Activated CD4-positive, alpha-beta T cell treated with anti-CD3 and anti-CD28 coated beads, Interleukin-2, Interleukin-6, amounts not matched to agents 100 ng/mL and 50 ng/mL, durations not matched to agents 16 hours and 8 hours (primary cell): ENCODE data around the gene SNX30.
A peak's percentile ranks its signal among the peaks of the same experiment; 100 is the strongest.

Experiments
- DNase-seq: peaks from one replicate; pipeline ENCODE4 v3.0.0-alpha.2; 2020

SNX30 gene

DNA sequence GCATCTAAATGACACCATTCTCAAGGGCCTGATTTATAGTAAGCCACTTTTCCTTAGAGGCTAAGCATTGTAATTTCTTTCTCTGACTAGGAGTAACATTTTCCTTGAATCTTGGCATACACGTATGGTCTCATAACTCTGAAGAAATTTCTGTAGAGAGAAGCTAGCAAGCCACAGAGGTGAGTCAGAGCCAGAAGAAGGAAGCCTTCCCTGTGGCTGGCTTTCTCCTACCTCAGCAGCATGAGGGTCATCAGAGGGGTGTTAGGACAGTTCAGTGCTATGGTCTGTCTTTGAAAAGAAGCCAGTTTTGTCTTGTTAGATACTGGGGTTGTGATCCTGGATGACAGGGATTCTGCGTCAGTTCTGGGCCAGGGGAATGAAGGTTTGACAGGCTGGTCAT is 3.2 kb downstream of the SNX30 start:
- peak; percentile 49 for DNase-seq

DNA sequence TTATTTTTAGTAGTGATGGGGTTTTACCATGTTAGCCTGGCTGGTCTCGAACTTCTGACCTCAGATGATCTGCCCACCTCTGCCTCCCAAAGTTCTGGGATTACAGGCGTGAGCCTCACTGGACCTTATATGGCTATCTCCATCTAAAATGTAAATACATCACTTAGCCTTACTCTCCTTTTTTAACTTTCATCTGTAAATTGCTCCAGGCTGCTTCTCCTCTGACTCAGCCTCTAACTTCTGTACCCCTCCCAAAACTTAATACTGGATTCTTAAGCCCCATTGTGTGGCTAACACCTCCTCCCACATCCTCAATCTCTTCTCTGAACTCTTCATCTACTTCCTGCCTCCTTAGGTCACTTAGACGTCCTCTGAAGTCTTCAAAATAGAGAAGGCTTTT is 4.0 kb downstream of the SNX30 start:
- DNase-seq: peak; percentile 82

DNA sequence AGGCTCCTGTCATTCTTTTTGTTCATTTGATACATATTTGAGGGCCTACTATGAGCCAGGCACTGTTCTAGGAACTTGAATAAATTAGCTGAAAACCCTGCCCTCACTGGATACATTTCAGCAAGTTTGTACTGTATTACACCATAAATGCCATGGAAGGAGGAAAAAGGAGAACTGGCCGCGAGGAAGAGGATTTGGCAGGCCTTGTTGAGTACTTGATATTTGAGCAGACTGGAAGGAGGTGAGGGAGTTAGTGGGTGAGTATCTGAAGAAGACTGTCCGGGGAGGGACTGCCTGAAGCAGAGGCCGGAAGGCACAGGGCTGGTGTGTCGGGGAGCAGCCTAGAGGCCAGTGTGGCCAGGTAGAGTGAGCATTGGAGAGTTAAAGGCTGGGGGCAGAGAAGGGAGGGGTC is 4.5 kb downstream of the SNX30 start:
- DNase-seq: no peak

DNA sequence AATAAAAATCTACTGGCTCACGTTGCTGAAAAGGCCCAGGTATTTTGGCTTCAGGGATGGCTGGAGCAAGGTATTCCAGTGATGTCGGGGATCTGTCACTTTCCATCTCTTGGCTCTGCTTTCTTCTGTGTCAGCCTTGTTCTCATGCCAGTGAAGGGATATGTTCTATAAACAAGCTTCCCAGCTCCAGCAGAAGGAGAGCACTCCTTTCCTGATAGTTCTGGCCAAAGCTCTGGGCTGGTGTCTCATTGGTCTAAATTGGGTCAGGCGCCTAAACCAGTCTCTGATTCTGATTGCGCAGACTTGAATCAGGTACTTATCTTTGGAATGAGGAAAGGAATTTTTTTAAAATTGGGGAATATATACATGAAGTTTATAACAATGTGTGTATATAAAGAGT is 5.1 kb downstream of the SNX30 start:
- DNase-seq: no peak

DNA sequence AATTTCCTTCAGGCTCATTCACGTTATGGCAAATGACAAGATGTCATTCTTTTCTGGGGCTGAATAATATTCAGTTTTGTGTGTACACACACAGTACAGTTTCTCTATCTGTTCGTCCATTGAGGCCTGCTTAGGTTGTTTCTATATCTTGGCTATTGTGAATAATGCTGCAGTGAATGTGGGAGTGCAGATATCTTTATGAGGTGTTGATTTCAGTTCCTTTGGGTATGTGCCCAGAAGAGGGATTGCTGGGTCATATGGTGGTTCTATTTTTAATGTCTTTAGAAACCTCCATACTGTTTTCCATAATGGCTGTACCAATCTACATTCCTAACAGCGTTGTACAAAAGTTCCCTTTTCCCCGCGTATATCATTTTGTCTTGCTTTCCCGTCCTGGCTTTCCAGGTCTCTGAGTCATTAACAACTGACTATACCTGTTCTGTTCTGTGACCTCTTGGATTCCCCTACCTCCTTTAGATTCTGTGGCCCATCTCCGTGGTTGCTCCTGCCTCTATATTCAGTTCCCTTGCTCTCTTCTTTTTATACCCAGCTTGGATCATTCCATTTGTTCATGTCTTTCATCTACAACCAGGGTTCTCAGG is 6.8 kb downstream of the SNX30 start:
- DNase-seq: no peak

DNA sequence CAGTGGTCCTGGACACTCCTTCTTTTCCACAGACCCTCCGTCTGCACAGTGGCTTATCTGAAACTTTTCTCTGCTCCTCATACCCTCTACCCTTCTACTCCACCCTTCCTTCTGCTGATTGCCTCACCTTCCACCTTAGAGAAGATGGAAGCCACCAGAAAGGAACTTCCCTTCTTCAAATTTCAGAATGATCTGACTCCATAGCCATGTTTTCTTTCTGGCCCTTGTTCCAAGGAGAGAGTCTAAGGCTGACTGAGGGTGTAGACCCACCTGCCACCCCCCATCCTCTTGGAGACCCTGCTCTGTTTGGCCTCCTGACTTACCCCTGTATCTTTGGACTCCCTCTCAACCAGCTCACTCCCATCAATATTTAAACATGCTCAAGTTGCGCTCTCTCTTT is 7.4 kb downstream of the SNX30 start:
- DNase-seq: no peak

DNA sequence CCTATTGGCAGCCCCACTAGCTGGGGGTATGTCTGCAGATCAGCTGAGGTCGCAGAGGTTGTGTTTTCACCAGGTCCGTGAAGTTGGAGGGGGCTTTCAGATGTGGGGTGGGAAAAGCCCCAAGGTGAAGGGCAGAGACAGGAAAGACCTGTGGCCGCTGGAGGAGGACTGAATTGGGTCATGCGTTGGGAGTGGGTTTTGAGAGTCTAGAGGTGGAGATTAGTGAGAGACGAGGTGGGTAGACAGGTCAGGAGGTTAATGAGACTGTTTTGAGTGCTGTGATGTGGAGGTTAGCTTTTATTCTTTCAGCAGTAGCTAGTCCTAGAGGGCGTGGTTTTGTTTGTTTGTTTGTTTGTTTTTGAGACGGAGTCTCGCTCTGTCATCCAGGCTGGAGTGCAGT is 10.3 kb downstream of the SNX30 start:
- DNase-seq: no peak

DNA sequence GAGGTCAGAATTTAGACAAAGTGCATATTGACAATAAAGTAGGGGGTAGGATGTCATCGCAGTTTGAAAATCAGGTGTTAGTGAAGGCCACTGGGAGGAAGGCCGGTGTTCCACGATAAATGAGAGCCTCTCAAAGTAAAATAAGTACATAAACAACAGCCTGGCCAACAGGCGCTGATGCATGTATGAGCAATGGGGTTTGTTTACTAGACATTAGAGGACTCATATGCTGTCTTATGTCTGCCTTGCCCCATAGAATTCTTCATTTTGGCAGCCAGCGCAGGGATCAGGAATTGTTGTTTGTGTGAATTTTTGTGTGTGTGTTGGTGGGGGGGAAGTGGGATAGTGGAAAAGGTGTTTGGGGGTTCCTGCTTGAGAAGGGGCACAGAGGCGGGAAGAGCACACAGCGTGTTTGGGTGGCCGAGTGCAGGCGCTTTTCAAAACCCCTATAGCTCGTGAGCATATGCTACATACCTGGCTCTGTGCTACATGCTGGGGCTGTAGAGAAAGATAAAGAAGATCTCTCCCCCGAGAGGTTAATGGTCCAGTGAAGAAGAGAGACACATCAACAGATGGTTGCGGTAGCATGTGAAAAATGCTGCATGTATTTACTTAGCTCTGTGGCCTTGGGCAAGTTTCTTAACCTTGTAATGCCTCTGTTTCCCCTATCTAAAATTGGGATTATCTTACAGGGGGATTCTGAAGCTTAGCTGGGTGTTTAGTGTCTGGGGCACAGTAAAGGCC is 11.5 kb downstream of the SNX30 start:
- no peak for DNase-seq

DNA sequence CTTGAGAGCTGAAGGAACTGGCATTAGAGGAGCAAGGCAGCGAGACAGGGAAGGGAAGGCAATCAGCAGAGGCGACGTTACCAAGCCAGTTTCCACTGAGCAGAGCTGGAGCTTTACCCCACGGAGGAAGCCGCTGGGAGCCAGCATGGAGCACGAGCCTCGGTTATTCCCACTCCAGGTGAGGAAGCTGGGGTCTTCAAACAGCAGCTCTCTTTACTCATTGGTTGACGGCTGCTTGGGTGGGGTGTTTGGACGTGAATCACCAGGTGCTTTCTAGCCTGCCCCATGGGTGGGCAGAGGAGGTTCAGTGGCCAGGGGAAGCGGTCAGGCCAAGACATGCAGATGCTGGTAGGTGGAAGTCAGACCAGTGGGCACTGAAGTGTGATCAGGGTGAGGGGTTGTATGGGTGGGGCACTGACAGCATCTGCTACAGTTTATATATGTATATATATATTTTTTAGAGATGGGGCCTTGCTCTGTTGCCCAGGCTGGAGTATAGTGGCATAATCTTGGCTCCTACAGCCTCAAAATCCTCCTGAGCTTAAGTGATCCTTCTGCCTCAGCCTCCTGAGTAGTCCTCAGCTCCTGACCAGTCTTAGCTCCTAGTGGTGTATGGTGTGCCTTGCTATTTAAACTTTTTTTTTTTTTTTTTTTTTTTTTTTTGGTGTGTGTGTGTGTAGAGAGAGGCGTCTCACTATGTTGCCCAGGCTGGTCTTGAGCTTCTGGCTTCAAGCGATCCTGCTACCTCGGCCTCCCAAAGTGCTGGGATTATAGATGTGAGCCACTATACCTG is 12.4 kb downstream of the SNX30 start:
- no peak for DNase-seq

DNA sequence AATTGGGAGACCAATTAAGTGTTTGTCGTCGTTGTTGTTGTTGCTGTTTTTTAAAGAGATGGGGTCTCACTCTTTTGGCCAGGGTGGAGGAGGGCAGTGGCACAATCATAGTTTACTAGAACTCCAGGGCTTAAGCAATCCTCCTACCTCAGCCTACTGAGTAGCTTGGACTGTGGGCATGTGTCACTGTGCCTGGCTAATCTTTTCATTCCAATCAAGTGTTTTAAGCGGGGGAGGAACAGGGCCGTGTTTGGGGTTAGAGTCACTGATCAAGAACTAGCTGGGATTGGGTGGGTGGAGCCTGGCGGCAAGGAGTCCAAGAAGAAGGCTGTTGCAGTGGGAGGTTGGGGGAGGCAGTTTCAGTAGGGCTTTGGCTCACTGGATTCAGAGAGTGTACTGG is 13.8 kb downstream of the SNX30 start:
- no peak for DNase-seq

DNA sequence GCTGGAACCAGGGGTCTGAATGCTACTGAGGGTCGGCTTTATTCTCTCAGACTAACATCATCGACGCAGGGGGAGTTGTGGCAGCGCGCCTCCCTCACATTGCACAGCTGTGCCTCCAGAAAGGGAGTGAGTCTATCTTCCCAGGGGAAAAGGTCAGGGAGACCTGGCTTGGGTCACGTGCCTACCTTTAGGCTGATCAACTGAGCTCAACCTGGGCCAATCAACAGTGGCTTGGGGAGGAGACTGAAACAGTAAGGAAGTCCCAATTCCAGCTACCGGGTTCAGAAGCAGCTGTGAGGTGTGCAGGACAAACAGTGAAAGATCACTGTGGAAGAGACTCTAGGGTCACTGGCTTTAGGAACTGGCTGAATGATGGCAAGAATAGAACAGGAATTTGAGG is 14.3 kb downstream of the SNX30 start:
- no peak for DNase-seq

DNA sequence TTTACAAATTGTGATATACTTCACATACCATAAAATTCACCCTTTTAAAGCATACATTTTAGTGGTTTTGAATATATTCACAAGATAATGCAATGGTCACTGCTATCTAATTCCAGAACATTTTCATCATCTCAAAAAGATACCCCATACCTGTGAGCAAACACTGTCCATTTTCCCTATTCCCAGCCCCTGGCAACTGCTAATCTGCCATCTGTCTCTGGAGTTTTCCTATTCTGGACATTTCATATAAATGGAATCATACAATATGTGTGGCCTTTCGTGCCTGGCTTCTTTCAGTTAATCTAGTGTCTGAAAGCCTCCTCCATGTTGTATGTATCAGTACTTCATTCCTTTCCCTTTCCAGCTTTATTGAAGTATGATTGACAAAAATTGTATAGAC is 14.7 kb downstream of the SNX30 start:
- DNase-seq: no peak

DNA sequence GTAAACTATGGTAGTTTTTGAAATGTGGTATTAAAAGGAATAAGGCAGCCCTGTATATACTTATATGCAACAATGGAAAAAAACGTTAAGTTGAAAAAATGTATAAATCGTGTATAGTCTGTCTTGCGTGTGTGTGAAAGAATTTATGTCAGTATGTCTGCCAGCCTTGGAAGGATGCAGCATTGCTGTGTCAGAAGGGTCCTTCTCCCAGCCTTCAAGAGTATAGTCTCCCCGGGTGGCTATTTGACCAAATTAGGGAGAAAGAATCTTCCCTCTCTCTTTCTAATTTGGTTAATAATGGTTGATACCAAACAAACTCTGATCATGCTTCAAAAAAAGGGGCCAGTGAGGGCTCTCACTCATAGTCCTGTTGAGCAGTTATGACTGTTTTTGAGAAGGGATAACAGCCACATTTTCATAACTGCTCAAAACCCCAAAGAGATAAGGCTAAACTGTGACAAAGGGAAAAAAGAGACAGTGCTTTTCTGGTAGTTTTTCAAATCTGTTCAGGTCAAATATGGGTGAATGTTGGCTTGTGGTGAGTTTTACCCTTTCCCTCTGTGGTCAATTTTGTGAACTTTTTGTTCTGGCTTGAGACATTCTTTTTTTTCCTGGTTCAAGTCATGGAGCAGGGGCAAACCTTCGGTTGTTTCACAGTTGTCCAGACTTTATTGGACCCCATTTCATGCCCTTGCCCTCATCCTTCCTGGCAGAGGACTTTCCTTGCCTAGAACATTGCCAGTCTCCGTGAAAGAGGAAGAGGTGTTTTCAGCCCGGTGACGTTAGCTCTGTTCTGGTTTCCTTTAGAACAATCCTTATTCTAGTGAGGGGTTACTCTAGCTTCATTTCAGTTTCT is 21.0 kb downstream of the SNX30 start:
- DNase-seq: peak; percentile 30

DNA sequence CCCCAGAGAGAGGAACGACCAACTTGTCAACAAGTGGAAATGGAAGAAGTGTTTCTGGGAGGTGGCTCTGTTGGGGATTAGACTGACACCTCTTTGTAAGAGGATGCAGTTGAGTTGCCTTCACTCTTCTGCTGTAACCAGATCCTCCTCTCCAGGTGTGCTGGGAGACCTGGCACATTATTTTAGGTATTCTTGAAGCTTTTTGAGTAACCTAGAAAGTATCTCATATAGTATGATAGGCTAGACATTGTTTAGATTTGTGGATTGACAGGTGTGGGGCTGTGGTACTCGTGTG is 21.6 kb downstream of the SNX30 start:
- DNase-seq: no peak

DNA sequence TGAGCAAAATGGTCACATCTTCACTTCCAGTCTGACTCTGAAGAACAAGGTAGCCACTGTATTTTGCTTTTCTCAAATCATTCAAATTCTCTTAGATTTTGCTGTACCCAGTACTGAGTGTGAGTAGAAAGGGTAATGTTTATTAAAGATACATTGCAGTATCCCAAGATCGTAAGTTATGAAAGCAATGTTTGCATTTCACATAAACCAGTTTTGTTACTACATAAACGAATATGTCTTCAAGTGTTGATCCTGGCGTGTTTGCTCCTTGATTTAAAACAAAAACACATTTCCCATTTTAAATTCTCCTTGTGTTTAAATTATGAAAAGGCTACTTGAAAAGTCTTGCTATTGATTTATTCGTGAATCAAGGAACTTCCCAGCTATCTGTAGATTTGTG is 22.0 kb downstream of the SNX30 start:
- no peak for DNase-seq

DNA sequence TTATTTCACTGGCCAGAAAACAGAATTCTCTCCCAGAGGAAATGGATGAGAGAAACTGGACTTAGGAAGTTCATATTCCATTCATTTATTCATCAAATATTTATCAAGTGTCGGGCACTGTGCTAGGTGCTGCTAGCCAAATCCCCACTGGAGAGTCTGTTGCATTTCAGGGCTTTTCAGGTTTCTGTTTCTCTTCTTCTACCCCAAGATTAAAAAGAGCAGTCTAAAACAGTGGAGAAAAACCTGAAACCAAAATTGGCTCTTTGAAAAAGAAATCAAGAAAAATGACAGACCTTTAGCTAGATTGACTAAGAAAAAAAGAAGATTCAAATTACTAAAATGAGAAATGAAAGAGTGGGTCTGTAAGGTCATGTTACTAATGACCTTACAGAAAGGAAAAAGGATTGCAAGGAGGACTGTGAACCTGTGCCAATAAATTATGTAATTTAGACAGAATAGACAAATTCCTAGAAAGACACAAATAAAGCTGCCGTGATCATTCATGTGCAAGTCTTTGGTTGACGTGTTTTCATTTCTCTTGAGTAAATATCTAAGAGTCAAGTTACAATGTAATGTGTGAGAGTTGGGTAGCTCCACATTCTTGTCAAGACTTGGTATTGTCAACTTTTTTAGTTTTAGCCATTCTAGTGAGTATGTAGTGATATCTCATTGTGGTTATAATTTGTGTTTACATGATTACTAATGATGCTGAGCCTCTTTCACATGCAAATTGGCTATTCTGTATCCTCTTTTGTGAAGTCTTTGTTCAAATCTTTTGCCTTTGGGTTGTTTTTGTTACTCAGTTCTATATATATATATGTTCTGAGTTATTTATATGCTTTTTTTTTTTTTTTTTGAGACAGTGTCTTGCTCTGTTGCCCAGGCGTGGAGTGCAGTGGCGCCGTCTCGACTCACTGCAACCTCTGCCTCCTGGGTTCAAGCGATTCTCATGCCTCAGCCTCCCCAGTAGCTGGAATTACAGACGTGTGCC is 23.7 kb downstream of the SNX30 start:
- DNase-seq: no peak

DNA sequence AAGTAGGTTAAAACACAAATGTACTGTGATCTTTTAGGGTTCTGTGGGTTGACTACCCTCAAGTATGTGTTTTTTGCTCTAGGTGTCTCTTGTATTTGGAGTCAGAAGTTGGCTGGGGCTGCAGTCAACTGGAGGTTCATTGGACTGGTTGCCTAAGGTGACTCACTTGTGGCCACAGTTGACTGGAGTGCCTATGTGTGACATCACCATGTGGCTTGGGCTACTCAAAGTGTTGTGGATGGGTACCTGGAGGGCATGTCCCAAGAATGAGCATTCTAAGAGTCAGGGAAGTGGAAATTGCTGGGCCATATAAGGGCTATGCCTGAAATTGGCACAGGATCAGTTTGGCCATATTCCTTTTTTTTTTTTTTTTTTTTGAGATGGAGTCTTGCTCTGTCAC is 27.4 kb downstream of the SNX30 start:
- DNase-seq: peak; percentile 19

DNA sequence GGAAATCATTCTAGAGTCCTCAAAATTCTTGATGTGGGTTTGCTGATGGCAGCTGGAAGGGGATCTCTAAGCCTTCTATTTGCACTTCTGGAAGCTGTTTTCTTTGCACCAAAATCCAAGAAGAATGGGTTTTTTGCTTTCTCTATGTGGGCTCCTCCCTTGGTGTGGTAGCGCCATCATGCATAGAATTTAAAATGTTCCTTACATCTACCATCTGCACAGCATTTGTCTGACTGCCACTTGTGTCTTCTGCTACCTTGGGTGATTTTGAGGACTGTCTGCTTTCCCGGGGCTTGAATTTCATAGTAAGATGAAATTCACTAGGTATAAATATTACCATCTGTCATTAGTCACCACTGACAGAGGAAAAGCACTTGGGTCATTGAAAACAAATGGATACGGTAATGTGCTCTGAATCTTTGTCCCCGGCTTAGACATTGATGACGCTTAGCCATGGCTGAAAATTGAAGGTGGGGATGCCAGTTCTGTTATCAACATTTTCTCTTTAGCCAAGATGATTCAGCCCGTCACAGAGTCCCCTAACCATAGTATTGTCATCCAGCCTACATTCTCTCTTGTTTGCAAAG is 30.0 kb downstream of the SNX30 start:
- DNase-seq: no peak

DNA sequence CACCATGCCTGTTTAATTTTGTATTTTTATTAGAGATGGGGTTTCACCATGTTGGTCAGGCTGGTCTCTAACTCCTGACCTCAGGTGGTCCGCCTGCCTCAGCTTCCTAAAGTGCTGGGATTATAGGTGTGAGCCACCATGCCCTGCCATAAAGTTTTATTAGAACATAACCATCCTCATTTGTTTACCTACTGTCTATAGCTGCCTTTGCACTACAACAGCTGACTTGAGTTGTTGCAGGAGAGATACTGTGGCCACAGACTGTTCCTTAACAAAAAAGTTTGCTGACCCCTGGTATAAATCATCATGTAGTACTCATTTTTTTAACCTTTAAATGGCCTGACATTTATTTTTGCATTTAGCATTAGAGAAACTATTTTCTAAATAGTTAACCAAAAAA is 31.7 kb downstream of the SNX30 start:
- DNase-seq: no peak

DNA sequence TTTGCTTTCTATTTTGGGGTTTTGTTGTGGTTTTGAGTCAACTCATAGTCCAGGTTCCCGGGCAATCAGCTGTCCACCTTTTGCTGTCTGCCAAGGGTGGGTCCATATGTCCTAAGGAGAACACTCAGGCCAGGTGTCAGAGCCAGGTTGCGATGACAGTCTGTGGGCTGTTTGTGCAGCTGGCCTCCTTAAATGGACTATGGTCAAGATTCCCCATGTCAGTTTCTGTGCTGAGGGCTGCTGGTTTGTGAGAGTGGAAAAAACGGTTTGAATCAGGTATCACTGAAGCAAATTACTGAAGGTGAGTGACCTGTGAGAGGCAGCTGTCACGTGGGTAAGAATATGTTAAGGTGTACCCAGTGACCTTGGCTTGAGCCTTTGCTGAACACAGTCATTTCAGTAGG is 33.0 kb downstream of the SNX30 start:
- DNase-seq: no peak

DNA sequence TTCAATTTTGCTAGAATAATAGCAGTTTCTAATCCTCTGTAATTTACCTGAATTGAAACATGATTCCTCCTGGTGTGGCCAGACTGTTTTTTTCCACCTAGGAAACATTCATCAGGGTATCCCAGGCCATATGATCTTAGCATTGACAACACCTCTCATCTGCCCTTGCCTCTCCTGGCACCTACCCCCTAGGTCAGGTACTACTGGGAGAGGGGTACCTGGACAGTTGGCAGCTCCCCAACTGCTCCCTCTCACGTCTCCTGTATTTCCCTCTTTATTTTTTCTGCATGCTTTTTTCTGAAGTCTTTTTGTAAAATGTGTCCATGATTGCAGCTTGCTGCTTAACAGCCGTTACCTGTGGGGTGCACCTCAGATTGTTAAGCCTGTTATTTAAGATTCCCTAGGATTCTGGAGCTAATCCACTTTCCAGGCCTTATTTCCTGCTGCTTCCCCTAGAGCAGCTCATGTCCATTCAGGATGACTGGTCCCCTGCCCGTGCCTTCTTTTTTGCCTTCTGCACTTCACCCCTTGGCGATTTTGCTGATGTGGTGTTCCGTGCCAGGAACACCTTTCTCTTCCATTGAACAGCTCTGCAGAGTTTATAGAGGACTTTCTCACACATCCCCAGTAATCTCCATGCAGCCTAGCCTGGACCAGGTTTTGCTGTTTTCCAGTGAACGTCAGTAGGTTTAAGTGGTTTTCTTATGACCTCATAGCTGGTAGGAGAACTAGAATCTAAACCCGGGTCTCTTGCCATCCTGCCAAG is 33.6 kb downstream of the SNX30 start:
- DNase-seq: no peak
